HepG2 (cell line): ENCODE data around the gene SLC12A9.

Source experiments
- ARNTL ChIP-seq: sonication (generic); formaldehyde crosslinking; IDR thresholded peaks from 2 replicates; pipeline ENCODE4 v1.4.0; 2020; ENCODE audit warnings: mild to moderate bottlenecking, missing genetic modification reagents
- ETV6 ChIP-seq: sonication (generic); formaldehyde crosslinking; conservative IDR thresholded peaks from 2 replicates; pipeline ENCODE4 v1.4.0; 2020; ENCODE audit warnings: missing genetic modification reagents
- KLF16 ChIP-seq, 2 experiments: sonication (generic) in 1 of 2; formaldehyde crosslinking in 1 of 2; IDR thresholded peaks; 2 replicates each; pipeline versions ENCODE4 v1.6.1 to v1.8.0; 2016 to 2023; ENCODE audit warnings: missing genetic modification reagents in 2 of 2, missing compliant biosample characterization in 1 of 2
- NPAS2 ChIP-seq: sonication (generic); formaldehyde crosslinking; IDR thresholded peaks from 2 replicates; pipeline ENCODE4 v1.8.0; 2022; ENCODE audit warnings: mild to moderate bottlenecking, missing genetic modification reagents, borderline replicate concordance
- POLR2AphosphoS5 ChIP-seq: IDR thresholded peaks from 2 replicates; pipeline ENCODE4 v1.6.1; 2012; ENCODE audit warnings: low read depth, low read length
- SRSF1 ChIP-seq: fragments of 200-400 bp; formaldehyde crosslinking; optimal IDR thresholded peaks from 2 replicates; pipeline ENCODE3; 2017; ENCODE audit warnings: mild to moderate bottlenecking, low read depth, low read length, moderate library complexity
- TAF1 ChIP-seq: sonication (generic); formaldehyde crosslinking; IDR thresholded peaks from 2 replicates; pipeline ENCODE4 v1.4.0; 2020; ENCODE audit warnings: missing genetic modification reagents
- TP53 ChIP-seq: sonication (generic); formaldehyde crosslinking; conservative IDR thresholded peaks from 2 replicates; pipeline ENCODE4 v1.4.0; 2020; ENCODE audit warnings: missing genetic modification reagents
- ZNF24 ChIP-seq: fragments of 450-650 bp; IDR thresholded peaks from 2 replicates; pipeline ENCODE4 v1.6.1; 2017; ENCODE audit warnings: antibody characterized with exemption, mild to moderate bottlenecking
- ZNF34 ChIP-seq: sonication (generic); formaldehyde crosslinking; IDR thresholded peaks from 2 replicates; pipeline ENCODE4 v1.4.0; 2020; ENCODE audit warnings: mild to moderate bottlenecking, missing genetic modification reagents, borderline replicate concordance
- TF ChIP-seq, protein P1 (sequence below), 2 experiments: sonication (generic) in 1 of 2; formaldehyde crosslinking in 1 of 2; IDR thresholded peaks; 2 replicates each; pipeline versions ENCODE4 v1.4.0 to v1.6.1; 2018 to 2020; ENCODE audit warnings: missing genetic modification reagents in 2 of 2, borderline replicate concordance in 1 of 2, low read depth in 1 of 2, mild to moderate bottlenecking in 1 of 2, missing biosample characterization in 1 of 2
- TF ChIP-seq, protein P2 (sequence below): sonication (generic); formaldehyde crosslinking; IDR thresholded peaks from 2 replicates; pipeline ENCODE4 v1.5.1; 2020; ENCODE audit warnings: mild to moderate bottlenecking, missing genetic modification reagents, moderate library complexity
- TF ChIP-seq, protein P3 (sequence below): sonication (generic); formaldehyde crosslinking; IDR thresholded peaks from 2 replicates; pipeline ENCODE4 v1.5.0; 2020; ENCODE audit warnings: mild to moderate bottlenecking, missing genetic modification reagents, moderate library complexity

DNA sequence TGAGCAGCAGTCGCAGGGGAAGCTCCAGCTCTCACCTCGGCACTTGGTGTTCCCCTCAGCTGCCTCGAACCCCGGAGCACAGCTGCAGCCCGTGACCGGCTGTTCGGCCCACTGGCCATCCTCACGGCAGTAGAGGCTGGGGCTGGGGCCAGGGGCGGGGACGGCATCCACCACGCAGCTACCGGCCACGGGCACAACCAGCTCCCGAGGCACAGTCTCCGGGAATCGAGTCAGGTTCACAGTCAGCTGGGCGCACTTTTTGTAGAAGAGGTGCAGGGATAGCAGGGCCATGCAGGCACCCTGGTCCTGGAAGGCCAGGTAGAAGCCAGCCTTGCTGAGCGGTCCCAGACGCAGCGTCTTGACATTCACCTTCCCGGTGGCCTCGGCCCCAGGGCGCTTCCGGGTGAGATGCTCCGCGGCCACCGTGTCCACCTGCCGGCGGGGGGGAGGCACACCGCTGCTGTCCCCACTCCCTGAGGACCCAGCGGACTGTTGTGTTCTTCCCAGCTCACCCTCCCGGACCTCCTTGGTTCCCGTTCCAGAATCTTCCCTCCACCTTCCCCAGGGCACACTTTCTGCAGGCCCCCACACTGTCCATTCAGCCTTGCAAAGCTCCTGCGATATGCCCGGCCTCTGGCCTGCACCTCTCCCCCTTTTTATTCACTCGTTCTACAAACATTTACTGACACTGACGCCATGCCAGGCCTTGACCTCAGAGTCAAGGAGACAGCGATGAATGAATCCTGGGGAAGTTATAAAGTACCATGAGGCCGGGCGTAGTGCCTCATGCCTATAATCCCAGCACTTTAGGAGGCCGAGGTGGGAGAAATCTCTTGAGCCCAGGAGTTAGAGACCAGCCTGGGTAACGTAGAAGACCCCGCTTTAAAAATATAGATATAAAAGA, 30.0 kb upstream of the SLC12A9 start:
- TF ChIP-seq KLF16 (CRISPR knock-in tag; IDR thresholded peaks at IDR 0.05): no peak
- TF ChIP-seq POLR2AphosphoS5: no peak
- no peak for TF ChIP-seq TAF1 (CRISPR knock-in tag)
- TF ChIP-seq TP53 (CRISPR knock-in tag): no peak
- TF ChIP-seq ZNF24: no peak
- TF ChIP-seq NPAS2: no peak
- TF ChIP-seq, protein P1, sequence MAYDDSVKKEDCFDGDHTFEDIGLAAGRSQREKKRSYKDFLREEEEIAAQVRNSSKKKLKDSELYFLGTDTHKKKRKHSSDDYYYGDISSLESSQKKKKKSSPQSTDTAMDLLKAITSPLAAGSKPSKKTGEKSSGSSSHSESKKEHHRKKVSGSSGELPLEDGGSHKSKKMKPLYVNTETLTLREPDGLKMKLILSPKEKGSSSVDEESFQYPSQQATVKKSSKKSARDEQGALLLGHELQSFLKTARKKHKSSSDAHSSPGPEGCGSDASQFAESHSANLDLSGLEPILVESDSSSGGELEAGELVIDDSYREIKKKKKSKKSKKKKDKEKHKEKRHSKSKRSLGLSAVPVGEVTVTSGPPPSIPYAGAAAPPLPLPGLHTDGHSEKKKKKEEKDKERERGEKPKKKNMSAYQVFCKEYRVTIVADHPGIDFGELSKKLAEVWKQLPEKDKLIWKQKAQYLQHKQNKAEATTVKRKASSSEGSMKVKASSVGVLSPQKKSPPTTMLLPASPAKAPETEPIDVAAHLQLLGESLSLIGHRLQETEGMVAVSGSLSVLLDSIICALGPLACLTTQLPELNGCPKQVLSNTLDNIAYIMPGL (CRISPR knock-in tag; IDR thresholded peaks at IDR 0.05; ENCODE audit: borderline replicate concordance in 1 of 2, low read depth in 1 of 2): no peak
- TF ChIP-seq, protein P2, sequence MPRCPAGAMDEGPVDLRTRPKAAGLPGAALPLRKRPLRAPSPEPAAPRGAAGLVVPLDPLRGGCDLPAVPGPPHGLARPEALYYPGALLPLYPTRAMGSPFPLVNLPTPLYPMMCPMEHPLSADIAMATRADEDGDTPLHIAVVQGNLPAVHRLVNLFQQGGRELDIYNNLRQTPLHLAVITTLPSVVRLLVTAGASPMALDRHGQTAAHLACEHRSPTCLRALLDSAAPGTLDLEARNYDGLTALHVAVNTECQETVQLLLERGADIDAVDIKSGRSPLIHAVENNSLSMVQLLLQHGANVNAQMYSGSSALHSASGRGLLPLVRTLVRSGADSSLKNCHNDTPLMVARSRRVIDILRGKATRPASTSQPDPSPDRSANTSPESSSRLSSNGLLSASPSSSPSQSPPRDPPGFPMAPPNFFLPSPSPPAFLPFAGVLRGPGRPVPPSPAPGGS (CRISPR knock-in tag): no peak
- no peak for TF ChIP-seq ETV6 (CRISPR knock-in tag)
- no peak for TF ChIP-seq ZNF34 (CRISPR knock-in tag)
- no peak for TF ChIP-seq ARNTL (CRISPR knock-in tag)
- TF ChIP-seq, protein P3, sequence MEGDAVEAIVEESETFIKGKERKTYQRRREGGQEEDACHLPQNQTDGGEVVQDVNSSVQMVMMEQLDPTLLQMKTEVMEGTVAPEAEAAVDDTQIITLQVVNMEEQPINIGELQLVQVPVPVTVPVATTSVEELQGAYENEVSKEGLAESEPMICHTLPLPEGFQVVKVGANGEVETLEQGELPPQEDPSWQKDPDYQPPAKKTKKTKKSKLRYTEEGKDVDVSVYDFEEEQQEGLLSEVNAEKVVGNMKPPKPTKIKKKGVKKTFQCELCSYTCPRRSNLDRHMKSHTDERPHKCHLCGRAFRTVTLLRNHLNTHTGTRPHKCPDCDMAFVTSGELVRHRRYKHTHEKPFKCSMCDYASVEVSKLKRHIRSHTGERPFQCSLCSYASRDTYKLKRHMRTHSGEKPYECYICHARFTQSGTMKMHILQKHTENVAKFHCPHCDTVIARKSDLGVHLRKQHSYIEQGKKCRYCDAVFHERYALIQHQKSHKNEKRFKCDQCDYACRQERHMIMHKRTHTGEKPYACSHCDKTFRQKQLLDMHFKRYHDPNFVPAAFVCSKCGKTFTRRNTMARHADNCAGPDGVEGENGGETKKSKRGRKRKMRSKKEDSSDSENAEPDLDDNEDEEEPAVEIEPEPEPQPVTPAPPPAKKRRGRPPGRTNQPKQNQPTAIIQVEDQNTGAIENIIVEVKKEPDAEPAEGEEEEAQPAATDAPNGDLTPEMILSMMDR (CRISPR knock-in tag): no peak
- no peak for TF ChIP-seq SRSF1
